Caco-2 (cell line): ENCODE results near the gene CFAP20. TPM values are rescaled to one million over a fixed set of nuclear protein-coding genes. Genes with fewer than 3 reads are reported as not detected.
"Not testable (repeated sequence)": the region's sequence is repeated elsewhere in the genome, so short reads cannot be mapped to it uniquely, and the experiment has no call there.

Source experiments
- BruUV-seq: library from RNA; stranded (reverse); fragments of 400-500 nt; replicated peaks from 2 replicates; lab custom pipeline; 2021; lab: Mats Ljungman, UMichigan
- CTCF ChIA-PET: fragments of 300-600 bp; sonication (Branson Sonifier 250); formaldehyde crosslinking; loops from one replicate; lab custom pipeline; 2022; ENCODE audit warnings: antibody characterized with exemption; lab: Charles Lee
- POLR2A ChIA-PET: fragments of 300-600 bp; sonication (Branson Sonifier 250); formaldehyde crosslinking; loops from one replicate; lab custom pipeline; 2022; ENCODE audit warnings: antibody characterized with exemption; lab: Charles Lee
- DNase-seq, 2 experiments: peaks; one replicate each; pipeline versions ENCODE4 v3.0.0 to v3.0.0-alpha.2; 2020 to 2022
- H3K27me3 ChIP-seq: replicated peaks from 2 replicates; pipeline ENCODE4 v1.6.0; 2011; ENCODE audit warnings: low read length; ENCODE audit not compliant: control insufficient read depth, insufficient read depth
- H3K36me3 ChIP-seq: 2 replicates; pipeline ENCODE4 v1.5.1; 2011; ENCODE audit warnings: low read length; ENCODE audit not compliant: control insufficient read depth, insufficient read depth
- H3K4me1 ChIP-seq: fragments of 250-450 bp; sonication (Bioruptor Pico); 2 replicates; pipeline ENCODE4 v1.5.1; 2020; ENCODE audit warnings: mild to moderate bottlenecking
- H3K4me3 ChIP-seq: 2 replicates; pipeline ENCODE4 v1.5.1; 2011; ENCODE audit warnings: low read depth, mild to moderate bottlenecking, control low read depth, low read length
- H3K9me3 ChIP-seq: fragments of 250-450 bp; sonication (Bioruptor Pico); 2 replicates; pipeline ENCODE4 v1.5.1; 2020; ENCODE audit warnings: mild to moderate bottlenecking, moderate library complexity
- H3K27ac Mint-ChIP-seq: one replicate; pipeline ENCODE4 v1.8.0; 2022; ENCODE audit warnings: mixed read lengths; ENCODE audit not compliant: unreplicated experiment
- H3K27me3 Mint-ChIP-seq: one replicate; pipeline ENCODE4 v1.8.0; 2022; ENCODE audit warnings: mixed read lengths; ENCODE audit not compliant: insufficient read depth, unreplicated experiment
- H3K36me3 Mint-ChIP-seq: one replicate; pipeline ENCODE4 v1.8.0; 2022; ENCODE audit warnings: mild to moderate bottlenecking, mixed read lengths; ENCODE audit not compliant: insufficient read depth, unreplicated experiment
- H3K4me1 Mint-ChIP-seq: one replicate; pipeline ENCODE4 v1.8.0; 2022; ENCODE audit warnings: low read depth, mixed read lengths; ENCODE audit not compliant: unreplicated experiment
- H3K4me3 Mint-ChIP-seq: one replicate; pipeline ENCODE4 v1.8.0; 2022; ENCODE audit warnings: mild to moderate bottlenecking, moderate library complexity, mixed read lengths; ENCODE audit not compliant: unreplicated experiment
- H3K9me3 Mint-ChIP-seq: one replicate; pipeline ENCODE4 v1.8.0; 2022; ENCODE audit warnings: mixed read lengths; ENCODE audit not compliant: unreplicated experiment
- intact Hi-C: fragments of 100-400 bp; cut with micrococcal nuclease; formaldehyde crosslinking; loops from one replicate; pipeline ENCODE4 v1.10.0; 2022; ENCODE audit not compliant: unreplicated experiment
- total RNA-seq: library from RNA; stranded (reverse); gene quantifications from 2 replicates; pipeline ENCODE4 v1.2.3, GENCODE V29; 2022
- TF ChIP-seq, protein P1 (sequence below), 2 experiments: fragments of 200-600 bp in 1 of 2; IDR thresholded peaks; 1 replicate in 1 of 2; 2 replicates in 1 of 2; pipeline versions ENCODE4 v1.5.1 to v1.8.0; 2011 to 2022; ENCODE audit warnings: antibody characterized with exemption in 1 of 2, control low read depth in 1 of 2, inconsistent platforms in 1 of 2, low read depth in 1 of 2, low read length in 1 of 2, mild to moderate bottlenecking in 1 of 2, moderate library complexity in 1 of 2; ENCODE audit not compliant: insufficient read depth in 1 of 2, severe bottlenecking in 1 of 2, unreplicated experiment in 1 of 2

CFAP20 gene
- total RNA-seq, 1 experiment from 2014 or later: 73.2 TPM

DNA sequence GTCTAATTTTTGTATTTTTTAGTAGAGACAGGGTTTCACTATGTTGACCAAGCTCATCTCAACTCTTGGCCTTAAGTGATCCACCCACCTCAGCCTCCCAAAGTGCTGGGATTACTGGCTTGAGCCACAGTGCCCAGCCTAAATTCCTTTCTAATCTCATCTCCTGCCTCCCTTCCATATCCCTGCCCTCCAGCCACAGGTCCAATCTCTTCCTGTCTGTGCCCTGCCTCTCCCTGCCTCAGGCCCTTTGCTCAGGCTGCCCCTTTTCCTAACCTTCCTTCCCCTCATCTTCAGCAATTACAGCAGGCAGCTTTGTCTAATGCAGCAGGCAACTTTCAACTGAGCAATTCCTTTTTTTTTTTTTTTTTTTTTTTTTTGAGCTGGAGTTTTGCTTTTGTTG is 46.8 kb downstream of the CFAP20 start:
- intact Hi-C loops: no loop called here

DNA sequence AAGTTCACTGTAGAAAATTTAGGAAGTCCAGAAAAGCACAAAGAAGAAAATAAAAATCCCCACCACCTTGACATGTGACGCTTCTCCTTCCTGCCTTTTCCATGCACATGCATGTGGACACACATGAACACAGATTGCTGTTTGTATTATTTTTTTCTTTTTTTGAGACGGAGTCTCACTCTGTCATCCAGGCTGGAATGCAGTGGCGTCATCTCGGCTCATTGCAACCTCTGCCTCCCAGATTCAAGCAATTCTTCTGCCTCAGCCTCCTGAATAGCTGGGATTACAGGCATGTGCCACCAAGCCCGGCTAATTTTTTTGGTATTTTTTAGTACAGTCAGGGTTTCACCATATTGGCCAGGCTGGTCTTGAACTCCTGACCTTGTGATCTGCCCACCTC is 48.5 kb downstream of the CFAP20 start:
- BruUV-seq, CTCF ChIA-PET, H3K4me1 Mint-ChIP-seq, H3K36me3 ChIP-seq, POLR2A ChIA-PET, DNase-seq, intact Hi-C loops, H3K27me3 ChIP-seq, H3K27me3 Mint-ChIP-seq, H3K4me3 Mint-ChIP-seq, H3K27ac Mint-ChIP-seq, H3K4me3 ChIP-seq, H3K36me3 Mint-ChIP-seq, H3K4me1 ChIP-seq, H3K9me3 ChIP-seq: not testable (repeated sequence)
- H3K9me3 Mint-ChIP-seq: peaks cover 12% of the 10 kb centered on the region

More for the DNA sequence above, 46.8 kb downstream of the CFAP20 start:
- Histone ChIP-seq H3K4me3 (no peak overlapping the region), H3K27me3 (no peaks in the 10 kb centered on the region), H3K36me3 (no peaks in the 10 kb centered on the region), H3K9me3 (no peaks in the 10 kb centered on the region), H3K4me1 (no peaks in the 10 kb centered on the region)
- DNase-seq: no peak
- no peaks in the 10 kb centered on the region for H3K27me3 Mint-ChIP-seq
- no peaks in the 10 kb centered on the region for H3K9me3 Mint-ChIP-seq
- H3K4me3 Mint-ChIP-seq: no peak overlapping the region
- no peaks in the 10 kb centered on the region for H3K36me3 Mint-ChIP-seq
- no peak overlapping the region for H3K27ac Mint-ChIP-seq
- TF ChIP-seq, protein P1, sequence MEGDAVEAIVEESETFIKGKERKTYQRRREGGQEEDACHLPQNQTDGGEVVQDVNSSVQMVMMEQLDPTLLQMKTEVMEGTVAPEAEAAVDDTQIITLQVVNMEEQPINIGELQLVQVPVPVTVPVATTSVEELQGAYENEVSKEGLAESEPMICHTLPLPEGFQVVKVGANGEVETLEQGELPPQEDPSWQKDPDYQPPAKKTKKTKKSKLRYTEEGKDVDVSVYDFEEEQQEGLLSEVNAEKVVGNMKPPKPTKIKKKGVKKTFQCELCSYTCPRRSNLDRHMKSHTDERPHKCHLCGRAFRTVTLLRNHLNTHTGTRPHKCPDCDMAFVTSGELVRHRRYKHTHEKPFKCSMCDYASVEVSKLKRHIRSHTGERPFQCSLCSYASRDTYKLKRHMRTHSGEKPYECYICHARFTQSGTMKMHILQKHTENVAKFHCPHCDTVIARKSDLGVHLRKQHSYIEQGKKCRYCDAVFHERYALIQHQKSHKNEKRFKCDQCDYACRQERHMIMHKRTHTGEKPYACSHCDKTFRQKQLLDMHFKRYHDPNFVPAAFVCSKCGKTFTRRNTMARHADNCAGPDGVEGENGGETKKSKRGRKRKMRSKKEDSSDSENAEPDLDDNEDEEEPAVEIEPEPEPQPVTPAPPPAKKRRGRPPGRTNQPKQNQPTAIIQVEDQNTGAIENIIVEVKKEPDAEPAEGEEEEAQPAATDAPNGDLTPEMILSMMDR (IDR thresholded peaks at IDR 0.05; ENCODE audit: insufficient read depth in 1 of 2, low read depth in 1 of 2, low read length in 1 of 2, severe bottlenecking in 1 of 2, unreplicated experiment in 1 of 2): no peak
- no peaks in the 10 kb centered on the region for H3K4me1 Mint-ChIP-seq
- ChIA-PET POLR2A (no interaction called here), CTCF (no interaction called here)
- BruUV-seq: no TSS peak

DNA sequence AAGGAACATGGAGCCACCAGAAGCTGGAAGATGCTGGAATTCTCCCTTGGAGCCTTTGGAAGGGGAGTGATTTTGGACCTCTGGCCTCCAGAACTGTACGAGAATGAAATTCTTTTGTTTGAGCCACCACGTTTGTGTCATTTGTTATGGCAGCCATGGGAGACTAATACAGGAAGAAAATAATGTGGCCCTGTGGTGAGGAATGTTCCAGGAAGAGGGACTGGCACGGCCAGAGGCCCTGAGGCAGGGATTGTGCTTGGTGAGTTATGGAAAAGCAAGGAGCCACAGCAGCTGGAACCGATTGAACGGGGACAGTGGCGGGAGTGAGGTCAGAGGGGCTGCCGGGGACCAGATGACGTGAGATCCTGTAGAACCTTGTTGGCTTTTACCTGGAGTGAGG is 51.4 kb downstream of the CFAP20 start:
- H3K4me3 Mint-ChIP-seq: no peak overlapping the region
- no peak overlapping the region for H3K27ac Mint-ChIP-seq
- peaks cover 9% of the 10 kb centered on the region; the same call in 1 of the 2 replicates for H3K9me3 ChIP-seq
- H3K9me3 Mint-ChIP-seq: peaks cover 12% of the 10 kb centered on the region
- CTCF ChIA-PET: no interaction called here
- H3K4me1 Mint-ChIP-seq: no peaks in the 10 kb centered on the region
- H3K27me3 ChIP-seq: no peaks in the 10 kb centered on the region
- no peak overlapping the region for H3K4me3 ChIP-seq
- no peak for DNase-seq
- intact Hi-C loops: no loop called here
- BruUV-seq: no TSS peak
- POLR2A ChIA-PET: interaction anchor here (0.6 kb wide), 1 partner anchor 20 kb away, joined by 3 read pairs; no protein-coding TSS in a partner anchor
- H3K36me3 Mint-ChIP-seq: no peaks in the 10 kb centered on the region
- H3K27me3 Mint-ChIP-seq: no peaks in the 10 kb centered on the region
- TF ChIP-seq, protein P1 (IDR thresholded peaks at IDR 0.05; ENCODE audit: insufficient read depth in 1 of 2, low read depth in 1 of 2, low read length in 1 of 2, severe bottlenecking in 1 of 2, unreplicated experiment in 1 of 2): no peak
- H3K4me1 ChIP-seq: no peaks in the 10 kb centered on the region
- no peaks in the 10 kb centered on the region for H3K36me3 ChIP-seq

DNA sequence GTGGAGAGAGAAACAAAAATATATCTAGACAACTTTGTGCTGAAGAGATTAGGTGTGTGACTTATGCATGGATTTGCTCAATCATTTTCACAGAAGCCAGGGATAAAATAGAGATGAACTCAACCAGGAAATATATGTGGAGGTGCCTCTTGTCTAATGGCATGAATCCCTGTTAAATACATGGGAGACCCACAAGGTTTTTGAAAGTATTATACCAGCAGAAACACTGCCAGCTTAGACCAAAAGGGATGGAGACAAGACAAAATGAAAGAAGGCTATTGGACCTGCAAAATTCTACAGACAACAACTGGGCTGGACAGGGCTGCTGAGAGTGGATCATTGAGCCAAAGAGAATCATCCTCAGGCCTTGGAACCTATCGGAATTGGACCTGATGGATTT is 52.7 kb downstream of the CFAP20 start:
- POLR2A ChIA-PET: no interaction called here

More for the DNA sequence above, 52.7 kb downstream of the CFAP20 start:
- no peak overlapping the region for H3K27ac Mint-ChIP-seq
- H3K9me3 ChIP-seq: peaks cover 9% of the 10 kb centered on the region; the same call in 1 of the 2 replicates
- no peaks in the 10 kb centered on the region for H3K27me3 Mint-ChIP-seq
- no peaks in the 10 kb centered on the region for H3K4me1 ChIP-seq
- TF ChIP-seq, protein P1 (IDR thresholded peaks at IDR 0.05; ENCODE audit: insufficient read depth in 1 of 2, low read depth in 1 of 2, low read length in 1 of 2, severe bottlenecking in 1 of 2, unreplicated experiment in 1 of 2): no peak
- DNase-seq: no peak
- no peak overlapping the region for H3K4me3 Mint-ChIP-seq
- no TSS peak for BruUV-seq
- no peak overlapping the region for H3K4me3 ChIP-seq
- no peaks in the 10 kb centered on the region for H3K27me3 ChIP-seq
- CTCF ChIA-PET: no interaction called here
- H3K36me3 Mint-ChIP-seq: no peaks in the 10 kb centered on the region
- intact Hi-C loops: no loop called here
- H3K9me3 Mint-ChIP-seq: peaks cover 12% of the 10 kb centered on the region
- H3K4me1 Mint-ChIP-seq: no peaks in the 10 kb centered on the region
- no peaks in the 10 kb centered on the region for H3K36me3 ChIP-seq
